Gastrocnemius medialis (tissue), 4 donors: Measurements from ENCODE around the gene SRGAP1.

Experiments
- CTCF ChIP-seq, 5 experiments: fragments of 450-650 bp in 3 of 5; fragments of 200-600 bp in 2 of 5; sonication (generic) in 2 of 5; IDR thresholded peaks in 4 of 5; conservative IDR thresholded peaks in 1 of 5; 1 replicate in 4 of 5; 2 replicates in 1 of 5; pipeline ENCODE4 v1.5.1; 2016 to 2019; ENCODE audit warnings: antibody characterized with exemption in 5 of 5, mild to moderate bottlenecking in 3 of 5, moderate library complexity in 3 of 5
- POLR2A ChIP-seq, 2 donors: fragments of 450-650 bp; IDR thresholded peaks; one replicate each; pipeline ENCODE4 v1.6.1; 2017; ENCODE audit warnings: antibody characterized with exemption in 2 of 2, mild to moderate bottlenecking in 2 of 2, moderate library complexity in 2 of 2

- TF ChIP-seq CTCF (IDR thresholded peaks at IDR 0.05 in 4 of 5, conservative IDR thresholded peaks at IDR 0.05 in 1 of 5) (peak; percentile 83 to 91 (median 88)), POLR2A (IDR thresholded peaks at IDR 0.05) (peak in 1 of 2 donors; percentile 55)
Observed at GRCh38 chr12:63843721-63844390, 644 bp upstream of the SRGAP1 start.
